ENCODE data around the gene SUMF1. TPM values are rescaled to one million over a fixed set of nuclear protein-coding genes. Genes with fewer than 3 reads are reported as not detected.

The SUMF1 gene
- total RNA-seq, 4 donors from 2014 or later = 17.9 to 71.3 (median 30.3) TPM

GRCh38 chr3:4362523-4362922 lies 104.5 kb downstream of the SUMF1 start:
- intact Hi-C loops (cut with DNase I; ENCODE audit: low total_unique reads) = no loop called here
- H3K9me3 ChIP-seq = no peaks in the 10 kb centered on the region
- no peak for TF ChIP-seq POLR2A (IDR thresholded peaks at IDR 0.05)
- TF ChIP-seq, protein P1, sequence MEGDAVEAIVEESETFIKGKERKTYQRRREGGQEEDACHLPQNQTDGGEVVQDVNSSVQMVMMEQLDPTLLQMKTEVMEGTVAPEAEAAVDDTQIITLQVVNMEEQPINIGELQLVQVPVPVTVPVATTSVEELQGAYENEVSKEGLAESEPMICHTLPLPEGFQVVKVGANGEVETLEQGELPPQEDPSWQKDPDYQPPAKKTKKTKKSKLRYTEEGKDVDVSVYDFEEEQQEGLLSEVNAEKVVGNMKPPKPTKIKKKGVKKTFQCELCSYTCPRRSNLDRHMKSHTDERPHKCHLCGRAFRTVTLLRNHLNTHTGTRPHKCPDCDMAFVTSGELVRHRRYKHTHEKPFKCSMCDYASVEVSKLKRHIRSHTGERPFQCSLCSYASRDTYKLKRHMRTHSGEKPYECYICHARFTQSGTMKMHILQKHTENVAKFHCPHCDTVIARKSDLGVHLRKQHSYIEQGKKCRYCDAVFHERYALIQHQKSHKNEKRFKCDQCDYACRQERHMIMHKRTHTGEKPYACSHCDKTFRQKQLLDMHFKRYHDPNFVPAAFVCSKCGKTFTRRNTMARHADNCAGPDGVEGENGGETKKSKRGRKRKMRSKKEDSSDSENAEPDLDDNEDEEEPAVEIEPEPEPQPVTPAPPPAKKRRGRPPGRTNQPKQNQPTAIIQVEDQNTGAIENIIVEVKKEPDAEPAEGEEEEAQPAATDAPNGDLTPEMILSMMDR (IDR thresholded peaks at IDR 0.05) = no peak
- no peaks in the 10 kb centered on the region for H3K4me1 ChIP-seq
- H3K4me3 ChIP-seq = no peak overlapping the region
- H3K27me3 ChIP-seq = no peaks in the 10 kb centered on the region
- no peaks in the 10 kb centered on the region for H3K36me3 ChIP-seq
- no peak overlapping the region for H3K27ac ChIP-seq
- DNase-seq = no peak

- no peak overlapping the region for H3K27ac ChIP-seq
Observed at GRCh38 chr3:4360817-4361216, 106.3 kb downstream of the SUMF1 start.

DNA sequence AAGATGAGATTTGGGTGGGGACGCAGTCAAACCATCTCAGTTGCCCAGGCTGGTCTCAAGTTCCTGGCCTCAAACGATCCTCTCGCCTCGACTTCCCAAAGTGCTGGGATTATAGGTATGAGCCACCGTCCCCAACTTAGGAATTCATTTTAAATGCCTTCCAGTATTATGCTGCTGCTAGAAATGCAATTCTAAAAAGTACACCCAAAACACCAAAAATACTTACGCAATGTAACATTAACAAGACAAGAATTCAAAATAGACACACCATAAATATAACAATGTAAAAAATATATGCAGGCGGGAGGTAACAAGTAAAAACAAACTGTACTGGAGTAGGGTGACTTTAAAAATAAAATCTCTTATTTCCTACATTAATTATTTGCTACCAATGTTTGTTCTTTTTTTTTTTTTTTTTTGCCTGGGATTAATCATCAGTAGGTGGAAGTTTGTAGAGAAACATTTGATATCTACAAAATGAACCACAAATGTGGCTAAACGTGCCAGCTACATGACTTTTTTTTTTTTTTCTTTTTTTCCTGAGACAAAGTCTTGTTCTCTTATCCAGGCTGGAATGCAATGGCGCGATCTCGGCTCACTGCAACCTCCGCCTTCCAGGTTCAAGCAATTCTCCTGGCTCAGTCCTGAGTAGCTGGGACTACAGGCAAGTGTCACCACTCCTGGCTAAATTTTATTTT lies 107.1 kb downstream of the SUMF1 start:
- TF ChIP-seq, protein P1 (IDR thresholded peaks at IDR 0.05) = no peak
- no peak for TF ChIP-seq POLR2A (IDR thresholded peaks at IDR 0.05)
- Histone ChIP-seq H3K27me3 (no peaks in the 10 kb centered on the region), H3K9me3 (no peaks in the 10 kb centered on the region), H3K4me3 (no peak overlapping the region), H3K27ac (no peak overlapping the region), H3K4me1 (no peaks in the 10 kb centered on the region), H3K36me3 (no peaks in the 10 kb centered on the region)
- DNase-seq = no peak
- intact Hi-C loops (cut with DNase I; ENCODE audit: low total_unique reads) = no loop called here

More at GRCh38 chr3:4360817-4361216, 106.3 kb downstream of the SUMF1 start:
- H3K36me3 ChIP-seq = no peaks in the 10 kb centered on the region
- no peaks in the 10 kb centered on the region for H3K9me3 ChIP-seq
- no peak for DNase-seq
- TF ChIP-seq POLR2A (IDR thresholded peaks at IDR 0.05) = no peak
- TF ChIP-seq, protein P1 (IDR thresholded peaks at IDR 0.05) = no peak
- H3K27me3 ChIP-seq = no peaks in the 10 kb centered on the region
- intact Hi-C loops (cut with DNase I; ENCODE audit: low total_unique reads) = no loop called here
- no peaks in the 10 kb centered on the region for H3K4me1 ChIP-seq
- H3K4me3 ChIP-seq = no peak overlapping the region

GRCh38 chr3:4358273-4358672 lies 108.8 kb downstream of the SUMF1 start:
- H3K36me3 ChIP-seq = no peaks in the 10 kb centered on the region
- TF ChIP-seq POLR2A (IDR thresholded peaks at IDR 0.05) = no peak
- TF ChIP-seq, protein P1 (IDR thresholded peaks at IDR 0.05) = no peak
- intact Hi-C loops (cut with DNase I; ENCODE audit: low total_unique reads) = no loop called here

DNA sequence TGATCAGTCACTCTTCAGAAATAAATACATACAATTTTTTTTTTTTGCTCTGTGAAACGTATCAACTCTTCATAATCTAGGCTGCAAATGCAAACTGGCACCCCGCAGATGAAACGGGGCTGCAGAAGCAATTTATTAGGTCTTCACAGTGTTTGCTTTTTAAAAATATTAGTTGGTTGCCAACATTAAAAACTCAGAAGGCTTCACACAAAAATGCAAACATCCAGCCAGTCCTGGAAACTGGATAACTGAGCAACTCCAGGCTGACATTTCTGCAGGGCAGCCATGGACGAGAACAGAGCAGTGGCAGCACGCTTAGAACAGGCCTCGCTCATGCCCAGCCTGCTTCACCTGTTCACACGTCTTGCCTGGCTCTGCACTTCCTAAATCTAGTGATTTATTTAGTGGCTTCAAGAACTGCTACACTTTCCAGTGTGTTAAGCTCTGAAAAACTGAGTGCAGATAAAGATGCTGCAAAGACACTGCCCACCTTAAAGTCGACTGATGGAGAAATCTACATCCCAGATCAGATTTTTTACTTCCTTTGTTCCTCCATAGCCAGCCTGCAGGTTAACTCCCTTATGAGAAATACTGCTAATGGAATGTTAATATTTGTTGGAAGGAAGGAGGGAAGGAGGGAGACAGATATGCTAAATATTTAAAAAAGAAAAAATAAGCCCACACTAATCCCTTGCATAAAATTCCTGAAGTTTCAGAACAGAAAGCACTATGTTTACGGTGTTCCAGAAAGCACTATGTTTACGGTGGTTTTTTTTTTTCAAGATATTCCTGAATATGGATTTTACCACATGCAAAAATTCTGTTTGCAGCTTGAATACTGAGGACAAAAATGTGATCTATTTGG lies 110.3 kb downstream of the SUMF1 start:
- Histone ChIP-seq H3K9me3 (no peaks in the 10 kb centered on the region), H3K36me3 (no peaks in the 10 kb centered on the region), H3K27me3 (no peaks in the 10 kb centered on the region), H3K4me3 (no peak overlapping the region), H3K4me1 (no peaks in the 10 kb centered on the region), H3K27ac (peak overlapping the region in 1 of 2 donors; percentile 61)
- intact Hi-C loops (cut with DNase I; ENCODE audit: low total_unique reads) = no loop called here
- DNase-seq = no peak
- TF ChIP-seq POLR2A (IDR thresholded peaks at IDR 0.05) = no peak
- TF ChIP-seq, protein P1 (IDR thresholded peaks at IDR 0.05) = no peak

More at GRCh38 chr3:4358273-4358672, 108.8 kb downstream of the SUMF1 start:
- no peak overlapping the region for H3K4me3 ChIP-seq
- H3K4me1 ChIP-seq = no peaks in the 10 kb centered on the region
- H3K27me3 ChIP-seq = no peaks in the 10 kb centered on the region
- no peak for DNase-seq
- no peaks in the 10 kb centered on the region for H3K9me3 ChIP-seq
- no peak overlapping the region for H3K27ac ChIP-seq

Measured in uterus (tissue), 4 donors.